Thyroid gland (tissue), 4 donors: Measurements from ENCODE around the gene SOX10. TPM values are rescaled to one million over a fixed set of nuclear protein-coding genes. Genes with fewer than 3 reads are reported as not detected.

ENCODE experiments used
- DNase-seq, 2 donors: peaks; one replicate each; pipeline ENCODE4 v3.0.0-alpha.2; 2019
- H3K27ac ChIP-seq, 3 donors: fragments of 200-600 bp; sonication (generic); 1 replicate in 2 of 3; 2 replicates in 1 of 3; pipeline ENCODE4 v1.5.1; 2016 to 2019; ENCODE audit warnings: mild to moderate bottlenecking in 1 of 3, moderate library complexity in 1 of 3
- H3K27me3 ChIP-seq: fragments of 200-600 bp; sonication (generic); one replicate; pipeline ENCODE4 v1.5.1; 2019
- H3K36me3 ChIP-seq, 2 donors: fragments of 200-600 bp; sonication (generic); one replicate each; pipeline ENCODE4 v1.5.1; 2016 to 2019
- H3K4me1 ChIP-seq, 2 donors: fragments of 200-600 bp; sonication (generic); one replicate each; pipeline ENCODE4 v1.5.1; 2017 to 2019
- H3K4me3 ChIP-seq, 3 donors: fragments of 200-600 bp; sonication (generic); replicated peaks in 1 of 3; 1 replicate in 2 of 3; 2 replicates in 1 of 3; pipeline ENCODE4 v1.5.1; 2016; ENCODE audit warnings: mild to moderate bottlenecking in 1 of 3
- H3K9me3 ChIP-seq: fragments of 200-600 bp; sonication (generic); one replicate; pipeline ENCODE4 v1.5.1; 2017
- POLR2A ChIP-seq, 2 donors: fragments of 450-650 bp; IDR thresholded peaks; one replicate each; pipeline ENCODE4 v1.6.1; 2017; ENCODE audit warnings: antibody characterized with exemption in 2 of 2, mild to moderate bottlenecking in 2 of 2, moderate library complexity in 1 of 2
- WGBS, 2 donors: methylation state at CpG; one replicate each; pipeline ENCODE4 v1.1.5; 2017; 5-methylcytosine and 5-hydroxymethylcytosine counted together
- intact Hi-C: fragments of 100-400 bp; cut with DNase I; formaldehyde crosslinking; loops from one replicate; pipeline ENCODE4 v1.15.1; 2023
- total RNA-seq, 4 donors: library from RNA; depleted of rRNA; stranded (reverse); fragments of >200 nt; gene quantifications; one replicate each; pipeline ENCODE4 v1.2.3, GENCODE V29; 2016
- TF ChIP-seq, protein P1 (sequence below), 6 experiments: fragments of 200-600 bp in 3 of 6; fragments of 450-650 bp in 3 of 6; sonication (generic) in 3 of 6; IDR thresholded peaks; one replicate each; pipeline ENCODE4 v1.5.1; 2016 to 2019; ENCODE audit warnings: antibody characterized with exemption in 6 of 6, mild to moderate bottlenecking in 2 of 6, inconsistent platforms in 1 of 6, moderate library complexity in 1 of 6

SOX10 gene
- total RNA-seq, 4 donors from 2014 or later = 0.34 TPM; not detected in 3

- intact Hi-C loops = no loop called here
- WGBS, 2 donors = 85 to 86% methylated on average over 18 to 21 of the region's 22 CpGs
- H3K4me1 ChIP-seq = peaks cover 26 to 34% of the 10 kb centered on the region in 2 donors
- DNase-seq = no peak
- no peaks in the 10 kb centered on the region for H3K27me3 ChIP-seq
- H3K9me3 ChIP-seq = no peaks in the 10 kb centered on the region
- no peaks in the 10 kb centered on the region for H3K36me3 ChIP-seq
- no peak for TF ChIP-seq POLR2A (IDR thresholded peaks at IDR 0.05)
- TF ChIP-seq, protein P1, sequence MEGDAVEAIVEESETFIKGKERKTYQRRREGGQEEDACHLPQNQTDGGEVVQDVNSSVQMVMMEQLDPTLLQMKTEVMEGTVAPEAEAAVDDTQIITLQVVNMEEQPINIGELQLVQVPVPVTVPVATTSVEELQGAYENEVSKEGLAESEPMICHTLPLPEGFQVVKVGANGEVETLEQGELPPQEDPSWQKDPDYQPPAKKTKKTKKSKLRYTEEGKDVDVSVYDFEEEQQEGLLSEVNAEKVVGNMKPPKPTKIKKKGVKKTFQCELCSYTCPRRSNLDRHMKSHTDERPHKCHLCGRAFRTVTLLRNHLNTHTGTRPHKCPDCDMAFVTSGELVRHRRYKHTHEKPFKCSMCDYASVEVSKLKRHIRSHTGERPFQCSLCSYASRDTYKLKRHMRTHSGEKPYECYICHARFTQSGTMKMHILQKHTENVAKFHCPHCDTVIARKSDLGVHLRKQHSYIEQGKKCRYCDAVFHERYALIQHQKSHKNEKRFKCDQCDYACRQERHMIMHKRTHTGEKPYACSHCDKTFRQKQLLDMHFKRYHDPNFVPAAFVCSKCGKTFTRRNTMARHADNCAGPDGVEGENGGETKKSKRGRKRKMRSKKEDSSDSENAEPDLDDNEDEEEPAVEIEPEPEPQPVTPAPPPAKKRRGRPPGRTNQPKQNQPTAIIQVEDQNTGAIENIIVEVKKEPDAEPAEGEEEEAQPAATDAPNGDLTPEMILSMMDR (IDR thresholded peaks at IDR 0.05) = no peak
- H3K27ac ChIP-seq = no peak overlapping the region
- H3K4me3 ChIP-seq = no peak overlapping the region
Observed at GRCh38 chr22:38026130-38027111, 42.1 kb upstream of the SOX10 start.

GRCh38 chr22:38025514-38025913 lies 41.2 kb upstream of the SOX10 start:
- Histone ChIP-seq H3K9me3 (no peaks in the 10 kb centered on the region), H3K36me3 (no peaks in the 10 kb centered on the region), H3K27ac (no peak overlapping the region), H3K4me1 (peaks cover 20 to 25% of the 10 kb centered on the region in 2 donors), H3K4me3 (no peak overlapping the region), H3K27me3 (no peaks in the 10 kb centered on the region)
- TF ChIP-seq, protein P1 (IDR thresholded peaks at IDR 0.05) = no peak
- no peak for TF ChIP-seq POLR2A (IDR thresholded peaks at IDR 0.05)
- intact Hi-C loops = no loop called here
- DNase-seq = no peak
- 94 to 96% methylated on average over 8 of the region's 8 CpGs for whole genome bisulfite sequencing, 2 donors

GRCh38 chr22:38023045-38023444 lies 38.7 kb upstream of the SOX10 start:
- H3K4me3 ChIP-seq = no peak overlapping the region
- H3K36me3 ChIP-seq = no peaks in the 10 kb centered on the region
- intact Hi-C loops = no loop called here
- TF ChIP-seq, protein P1 (IDR thresholded peaks at IDR 0.05) = no peak
- TF ChIP-seq POLR2A (IDR thresholded peaks at IDR 0.05) = no peak
- WGBS, 2 donors = 89% methylated on average over 6 of the region's 6 CpGs
- H3K27me3 ChIP-seq = no peaks in the 10 kb centered on the region
- no peak for DNase-seq
- no peaks in the 10 kb centered on the region for H3K4me1 ChIP-seq
- no peaks in the 10 kb centered on the region for H3K9me3 ChIP-seq
- H3K27ac ChIP-seq = no peak overlapping the region

- H3K27ac ChIP-seq = no peak overlapping the region
- intact Hi-C loops = no loop called here
Observed at GRCh38 chr22:38021206-38021605, 36.9 kb upstream of the SOX10 start.

More at GRCh38 chr22:38021206-38021605, 36.9 kb upstream of the SOX10 start:
- Histone ChIP-seq H3K27me3 (no peaks in the 10 kb centered on the region), H3K36me3 (no peaks in the 10 kb centered on the region), H3K4me3 (no peak overlapping the region), H3K9me3 (no peaks in the 10 kb centered on the region), H3K4me1 (peaks cover 12 to 18% of the 10 kb centered on the region in 2 donors)
- TF ChIP-seq, protein P1 (IDR thresholded peaks at IDR 0.05) = no peak
- no peak for DNase-seq
- WGBS, 2 donors = 93 to 98% methylated on average over 6 of the region's 6 CpGs
